Endothelial cell of umbilical vein (primary cell): ENCODE data around the gene GOLIM4. TPM values are rescaled to one million over a fixed set of nuclear protein-coding genes. Genes with fewer than 3 reads are reported as not detected.

Experiments used
- BruUV-seq: library from RNA; stranded (reverse); fragments of 400-500 nt; replicated peaks from 2 replicates; lab custom pipeline; 2021; lab: Mats Ljungman, UMichigan
- CTCF ChIA-PET: fragments of 300-600, 350-600 bp; sonication (Branson Sonifier 250); formaldehyde crosslinking; loops from one replicate; lab custom pipeline; 2021; ENCODE audit warnings: antibody characterized with exemption, inconsistent platforms; lab: Charles Lee
- POLR2A ChIA-PET: fragments of 300-600, 350-600 bp; sonication (Branson Sonifier 250); formaldehyde crosslinking; loops from one replicate; lab custom pipeline; 2021; ENCODE audit warnings: antibody characterized with exemption, inconsistent platforms; lab: Charles Lee
- DNase-seq: peaks from one replicate; pipeline ENCODE4 v3.0.0-alpha.2; 2011; ENCODE audit warnings: low read depth, low spot score
- FAIRE-seq: peaks from 2 replicates; lab custom pipeline; 2011; peaks lifted over from hg19 to GRCh38; lab: Jason Lieb, UNC
- H2AFZ ChIP-seq: 2 replicates; pipeline ENCODE4 v1.6.0; 2012; ENCODE audit warnings: low read depth, low read length, control low read depth, inconsistent platforms
- H3K27ac ChIP-seq: 2 replicates; pipeline ENCODE4 v1.5.1; 2011; ENCODE audit warnings: low read depth, mild to moderate bottlenecking, control low read depth, low read length, moderate library complexity; ENCODE audit not compliant: insufficient read depth
- H3K27me3 ChIP-seq, 2 experiments: 2 replicates each; pipeline versions ENCODE4 v1.6.0 to v1.6.1; 2011; ENCODE audit warnings: low read length in 2 of 2, mixed read lengths in 1 of 2; ENCODE audit not compliant: control insufficient read depth in 2 of 2, insufficient read depth in 2 of 2
- H3K36me3 ChIP-seq, 2 experiments: 2 replicates in 1 of 2; 3 replicates in 1 of 2; pipeline ENCODE4 v1.5.1; 2011; ENCODE audit warnings: low read length in 2 of 2, mild to moderate bottlenecking in 1 of 2, moderate library complexity in 1 of 2; ENCODE audit not compliant: control insufficient read depth in 2 of 2, insufficient read depth in 2 of 2; ENCODE audit errors: extremely low read depth in 1 of 2
- H3K4me1 ChIP-seq: 3 replicates; pipeline ENCODE4 v1.5.1; 2011; ENCODE audit warnings: mild to moderate bottlenecking, low read length; ENCODE audit not compliant: control insufficient read depth, insufficient read depth; ENCODE audit errors: extremely low read depth
- H3K4me2 ChIP-seq: 2 replicates; pipeline ENCODE4 v1.6.1; 2011; ENCODE audit warnings: low read length, control low read depth, mixed read lengths; ENCODE audit not compliant: insufficient read depth
- H3K4me3 ChIP-seq, 3 experiments: fragments of 200-600 bp in 1 of 3; sonication (generic), shearing (Covaris generic) in 1 of 3; replicated peaks in 1 of 3; 2 replicates each; pipeline ENCODE4 v1.5.1; 2011 to 2016; ENCODE audit warnings: control low read depth in 3 of 3, low read length in 3 of 3, mild to moderate bottlenecking in 2 of 3, inconsistent platforms in 1 of 3, low read depth in 1 of 3, moderate library complexity in 1 of 3; ENCODE audit not compliant: insufficient read depth in 1 of 3
- H3K79me2 ChIP-seq: 2 replicates; pipeline ENCODE4 v1.6.0; 2012; ENCODE audit warnings: low read length, inconsistent platforms; ENCODE audit not compliant: control insufficient read depth, insufficient read depth
- H3K9ac ChIP-seq: replicated peaks from 2 replicates; pipeline ENCODE3; 2011; ENCODE audit warnings: low read length, control low read depth; ENCODE audit not compliant: insufficient read depth; ENCODE audit errors: extremely low read depth
- H3K9me1 ChIP-seq: replicated peaks from 3 replicates; pipeline ENCODE4 v1.6.0; 2011; ENCODE audit warnings: mild to moderate bottlenecking, low read length; ENCODE audit not compliant: control insufficient read depth, insufficient read depth; ENCODE audit errors: extremely low read depth
- H3K9me3 ChIP-seq: replicated peaks from 2 replicates; pipeline ENCODE4 v1.5.1; 2012; ENCODE audit warnings: low read length, inconsistent platforms; ENCODE audit not compliant: control insufficient read depth, insufficient read depth
- H4K20me1 ChIP-seq: replicated peaks from 2 replicates; pipeline ENCODE3; 2011; ENCODE audit warnings: mild to moderate bottlenecking, low read length; ENCODE audit not compliant: control insufficient read depth, insufficient read depth; ENCODE audit errors: extremely low read depth
- FOS ChIP-seq: IDR thresholded peaks from 2 replicates; pipeline ENCODE4 v1.6.1; 2011; ENCODE audit warnings: mild to moderate bottlenecking, low read length, moderate library complexity, borderline replicate concordance; ENCODE audit not compliant: insufficient read depth
- GATA2 ChIP-seq: IDR thresholded peaks from 2 replicates; pipeline ENCODE4 v1.7.0; 2011; ENCODE audit warnings: low read depth, mild to moderate bottlenecking, moderate library complexity, mixed read lengths, low read length; ENCODE audit not compliant: insufficient read length, insufficient read depth
- POLR2A ChIP-seq: IDR thresholded peaks from 2 replicates; pipeline ENCODE4 v1.6.1; 2012; ENCODE audit warnings: low read depth, mild to moderate bottlenecking, control low read depth, low read length
- POLR2AphosphoS5 ChIP-seq: IDR thresholded peaks from 2 replicates; pipeline ENCODE4 v1.6.1; 2012; ENCODE audit warnings: low read depth, mild to moderate bottlenecking, control low read depth, low read length, moderate library complexity; ENCODE audit not compliant: insufficient read depth
- dilution Hi-C: fragments of 300-500 bp; cut with MboI; formaldehyde crosslinking; loops from one replicate; pipeline ENCODE4 v1.15.0; 2019; ENCODE audit warnings: low sequenced_read_pairs; ENCODE audit not compliant: extremely low pct_ligation_motif_present
- intact Hi-C: fragments of 100-400 bp; cut with micrococcal nuclease; formaldehyde crosslinking; loops from one replicate; pipeline ENCODE4 v1.10.0; 2022
- polyA plus RNA-seq, 4 experiments: library from polyadenylated mRNA; depleted of rRNA in 3 of 4; stranded (reverse) in 3 of 4; unstranded in 1 of 4; fragments of >200 nt; gene quantifications; 2 replicates each; pipeline versions ENCODE4 v1.2.1 to v1.2.3, GENCODE V29; 2011 to 2012; ENCODE audit warnings: missing spikeins in 1 of 4
- total RNA-seq: library from RNA; stranded (reverse); gene quantifications from 2 replicates; pipeline ENCODE4 v1.2.3, GENCODE V29; 2021
- TF ChIP-seq, protein P1 (sequence below): IDR thresholded peaks from 2 replicates; pipeline ENCODE4 v1.6.1; 2011; ENCODE audit not compliant: insufficient read depth, insufficient read length
- TF ChIP-seq, protein P2 (sequence below), 2 donors: IDR thresholded peaks; 1 replicate in 1 of 2; 2 replicates in 1 of 2; pipeline ENCODE4 v1.5.1; 2011; ENCODE audit warnings: low read length in 2 of 2, mild to moderate bottlenecking in 2 of 2, moderate library complexity in 2 of 2, control low read depth in 1 of 2, inconsistent platforms in 1 of 2, low read depth in 1 of 2; ENCODE audit not compliant: insufficient read depth in 1 of 2; ENCODE audit errors: extremely low read depth in 1 of 2

Gene GOLIM4
- total and polyA plus RNA-seq, 2 donors (not counting 3 experiments of a cell fraction or from before 2014, with no cell fraction given): 11.7 to 40.8 TPM

DNA sequence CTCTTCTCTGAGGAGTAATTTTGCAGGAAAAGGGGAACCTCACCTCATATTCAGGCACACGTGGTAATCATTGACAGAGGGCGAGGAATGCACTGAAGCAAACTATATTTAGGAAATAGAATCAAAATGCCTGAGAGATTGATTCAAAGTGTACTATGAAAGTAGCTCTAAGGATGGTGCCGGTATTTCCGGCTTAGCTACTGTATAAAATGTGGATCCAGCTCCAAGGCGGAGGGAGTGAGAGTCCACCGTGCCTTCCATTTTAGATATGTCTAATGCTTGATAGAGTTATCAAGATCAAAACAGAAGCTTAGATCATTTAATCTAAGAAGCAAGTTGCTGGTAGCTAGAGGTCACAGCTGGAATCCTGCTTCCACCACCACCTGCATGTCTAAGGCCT, 33.0 kb downstream of the GOLIM4 start:
- Histone ChIP-seq H3K9me1 (no peaks in the 10 kb centered on the region), H2AFZ (no peak overlapping the region), H3K4me1 (no peaks in the 10 kb centered on the region), H4K20me1 (peaks cover 2% of the 10 kb centered on the region), H3K9me3 (no peaks in the 10 kb centered on the region), H3K4me3 (no peak overlapping the region), H3K36me3 (no peaks in the 10 kb centered on the region), H3K27me3 (no peaks in the 10 kb centered on the region), H3K9ac (no peak overlapping the region), H3K27ac (no peak overlapping the region), H3K79me2 (peaks cover 15% of the 10 kb centered on the region), H3K4me2 (no peak overlapping the region)
- ChIA-PET CTCF (interaction anchor here (1.0 to 2.0 kb wide), 6 partner anchors 10 to 103 kb away, joined by 3 to 5 read pairs (median 4); no protein-coding TSS in a partner anchor), POLR2A (no interaction called here)
- dilution Hi-C loops (no loop called here), intact Hi-C loops (no loop called here)
- FAIRE-seq (no peak), DNase-seq (no peak)
- TF ChIP-seq POLR2AphosphoS5 (no peak), FOS (no peak), GATA2 (no peak), POLR2A (no peak)
- TF ChIP-seq, protein P1, sequence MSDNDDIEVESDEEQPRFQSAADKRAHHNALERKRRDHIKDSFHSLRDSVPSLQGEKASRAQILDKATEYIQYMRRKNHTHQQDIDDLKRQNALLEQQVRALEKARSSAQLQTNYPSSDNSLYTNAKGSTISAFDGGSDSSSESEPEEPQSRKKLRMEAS: no peak
- TF ChIP-seq, protein P2, sequence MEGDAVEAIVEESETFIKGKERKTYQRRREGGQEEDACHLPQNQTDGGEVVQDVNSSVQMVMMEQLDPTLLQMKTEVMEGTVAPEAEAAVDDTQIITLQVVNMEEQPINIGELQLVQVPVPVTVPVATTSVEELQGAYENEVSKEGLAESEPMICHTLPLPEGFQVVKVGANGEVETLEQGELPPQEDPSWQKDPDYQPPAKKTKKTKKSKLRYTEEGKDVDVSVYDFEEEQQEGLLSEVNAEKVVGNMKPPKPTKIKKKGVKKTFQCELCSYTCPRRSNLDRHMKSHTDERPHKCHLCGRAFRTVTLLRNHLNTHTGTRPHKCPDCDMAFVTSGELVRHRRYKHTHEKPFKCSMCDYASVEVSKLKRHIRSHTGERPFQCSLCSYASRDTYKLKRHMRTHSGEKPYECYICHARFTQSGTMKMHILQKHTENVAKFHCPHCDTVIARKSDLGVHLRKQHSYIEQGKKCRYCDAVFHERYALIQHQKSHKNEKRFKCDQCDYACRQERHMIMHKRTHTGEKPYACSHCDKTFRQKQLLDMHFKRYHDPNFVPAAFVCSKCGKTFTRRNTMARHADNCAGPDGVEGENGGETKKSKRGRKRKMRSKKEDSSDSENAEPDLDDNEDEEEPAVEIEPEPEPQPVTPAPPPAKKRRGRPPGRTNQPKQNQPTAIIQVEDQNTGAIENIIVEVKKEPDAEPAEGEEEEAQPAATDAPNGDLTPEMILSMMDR (IDR thresholded peaks at IDR 0.05; ENCODE audit: extremely low read depth in 1 of 2, insufficient read depth in 1 of 2, low read depth in 1 of 2, low read length in 2 of 2): no peak
- BruUV-seq: no TSS peak
